OCI-LY1 (cell line): ENCODE results near the gene COMMD1.

ENCODE experiments used
- EZH2 ChIP-seq: fragments of 200-600 bp; sonication (generic), shearing (Covaris generic); IDR thresholded peaks from 2 replicates; pipeline ENCODE4 v1.8.0; 2017; ENCODE audit warnings: borderline replicate concordance, mixed run types, mild to moderate bottlenecking, antibody characterized with exemption, low read length, moderate library complexity, mixed read lengths
- TF ChIP-seq, protein P1 (sequence below): fragments of 200-600 bp; sonication (generic), shearing (Covaris generic); IDR thresholded peaks from 2 replicates; pipeline ENCODE4 v1.5.1; 2017; ENCODE audit warnings: mild to moderate bottlenecking, antibody characterized with exemption, low read length, moderate library complexity, mixed read lengths

DNA sequence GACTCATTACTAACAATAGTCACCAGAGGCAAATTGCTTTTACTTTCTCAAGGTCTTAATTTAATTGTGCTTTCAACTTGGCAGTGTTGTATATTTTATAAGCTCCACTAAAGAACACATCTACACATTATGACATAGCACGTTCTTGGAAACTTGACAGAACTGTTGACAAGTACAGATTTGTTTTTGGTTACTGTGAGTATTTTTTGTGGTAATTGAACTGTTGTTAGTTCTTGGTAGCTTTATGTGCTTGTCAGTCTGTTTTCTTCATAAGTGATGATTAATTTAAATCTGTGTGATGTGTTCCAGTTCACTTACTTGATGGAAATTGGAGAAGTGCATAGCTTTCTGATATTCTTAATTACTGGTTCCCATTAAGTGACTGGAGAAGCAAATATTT lies 63.9 kb downstream of the COMMD1 start:
- TF ChIP-seq EZH2: no peak
- TF ChIP-seq, protein P1, sequence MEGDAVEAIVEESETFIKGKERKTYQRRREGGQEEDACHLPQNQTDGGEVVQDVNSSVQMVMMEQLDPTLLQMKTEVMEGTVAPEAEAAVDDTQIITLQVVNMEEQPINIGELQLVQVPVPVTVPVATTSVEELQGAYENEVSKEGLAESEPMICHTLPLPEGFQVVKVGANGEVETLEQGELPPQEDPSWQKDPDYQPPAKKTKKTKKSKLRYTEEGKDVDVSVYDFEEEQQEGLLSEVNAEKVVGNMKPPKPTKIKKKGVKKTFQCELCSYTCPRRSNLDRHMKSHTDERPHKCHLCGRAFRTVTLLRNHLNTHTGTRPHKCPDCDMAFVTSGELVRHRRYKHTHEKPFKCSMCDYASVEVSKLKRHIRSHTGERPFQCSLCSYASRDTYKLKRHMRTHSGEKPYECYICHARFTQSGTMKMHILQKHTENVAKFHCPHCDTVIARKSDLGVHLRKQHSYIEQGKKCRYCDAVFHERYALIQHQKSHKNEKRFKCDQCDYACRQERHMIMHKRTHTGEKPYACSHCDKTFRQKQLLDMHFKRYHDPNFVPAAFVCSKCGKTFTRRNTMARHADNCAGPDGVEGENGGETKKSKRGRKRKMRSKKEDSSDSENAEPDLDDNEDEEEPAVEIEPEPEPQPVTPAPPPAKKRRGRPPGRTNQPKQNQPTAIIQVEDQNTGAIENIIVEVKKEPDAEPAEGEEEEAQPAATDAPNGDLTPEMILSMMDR: no peak
